NCI-H524 (cell line): Measurements from ENCODE around the gene RIMBP3C.
"Not testable (repeated sequence)": the region's sequence is repeated elsewhere in the genome, so short reads cannot be mapped to it uniquely, and the experiment has no call there.

Experiments
- DNase-seq, 2 experiments: peaks; one replicate each; lab custom pipeline; 2025; lab: John Stamatoyannopoulos, UW

The RIMBP3C gene

DNA sequence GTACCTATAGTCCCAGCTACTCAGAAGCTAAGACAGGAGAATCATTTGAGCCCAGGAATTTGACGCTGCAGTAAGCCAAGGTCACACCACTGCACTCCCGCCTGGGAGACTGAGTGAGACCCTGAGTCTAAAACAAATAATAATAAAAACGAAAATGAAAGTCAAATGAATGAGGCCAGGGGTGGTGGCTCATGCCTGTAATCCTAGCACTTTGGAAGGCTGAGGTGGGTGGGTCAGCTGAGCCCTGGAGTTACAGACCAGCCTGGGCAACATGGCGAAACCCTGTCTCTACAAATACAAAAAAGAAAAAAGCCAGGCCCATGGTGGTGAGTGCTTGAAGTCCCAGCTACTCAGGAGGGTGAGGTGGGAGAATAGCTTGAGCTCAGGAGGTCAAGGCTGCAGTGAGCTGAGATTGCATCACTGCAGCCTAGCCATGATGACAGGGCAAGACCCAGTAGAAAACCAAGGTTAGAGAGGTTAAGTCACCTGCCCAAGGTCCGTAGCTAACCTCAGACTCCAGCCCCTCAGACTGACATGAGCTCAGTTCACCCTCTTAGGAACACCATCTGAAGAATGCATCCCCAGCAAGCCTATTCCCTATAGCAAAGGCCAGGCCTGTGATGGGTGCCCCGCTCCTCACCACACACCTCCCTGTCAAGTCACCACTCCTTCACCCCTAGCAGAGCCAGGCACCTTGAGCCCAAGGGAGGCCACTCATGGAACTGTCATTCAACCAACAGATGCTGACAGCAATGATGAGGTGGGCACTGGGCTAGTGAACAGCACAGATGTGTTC, 24.4 kb downstream of the RIMBP3C start:
- DNase-seq: not testable (repeated sequence)

DNA sequence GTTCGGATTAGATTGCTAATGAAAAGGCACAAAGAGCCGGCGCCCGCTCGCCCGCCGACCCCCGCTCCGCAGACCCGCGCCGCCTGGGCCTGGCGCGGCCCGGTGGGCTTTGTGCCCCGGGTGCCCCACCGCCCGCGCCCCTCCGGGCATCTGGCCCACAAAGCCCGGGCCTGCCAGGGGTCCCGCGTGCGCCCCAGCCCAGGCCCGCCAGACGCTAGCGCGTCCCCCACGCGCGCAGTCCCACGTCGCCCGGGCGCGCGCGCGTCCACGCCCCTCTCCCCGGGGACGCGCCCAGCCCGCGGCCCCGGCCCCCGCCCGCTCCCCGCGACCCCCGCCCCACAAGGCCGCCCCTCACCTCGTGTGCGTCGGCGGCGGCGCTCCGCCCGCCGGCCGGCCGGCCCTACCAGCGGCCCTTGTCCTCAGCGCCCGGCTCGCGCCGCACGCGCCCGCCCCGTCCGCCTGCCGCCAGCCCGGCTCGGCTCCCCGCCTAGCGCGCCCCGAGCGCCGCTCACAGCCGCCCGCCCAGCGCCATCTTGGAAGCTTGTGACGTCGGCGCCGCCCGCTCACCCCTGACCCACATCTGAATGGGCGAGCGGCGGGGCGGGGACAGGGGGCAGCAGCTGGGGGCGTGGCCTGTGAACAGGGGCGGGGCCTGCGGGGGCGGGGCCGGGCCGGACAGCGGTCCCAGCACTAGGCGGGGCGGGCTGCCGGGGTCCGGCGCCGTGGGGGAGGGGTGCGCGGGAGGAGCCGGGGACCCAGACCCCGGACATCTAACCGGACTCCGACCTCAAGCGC, 34.1 kb downstream of the RIMBP3C start:
- DNase-seq: not testable (repeated sequence)

DNA sequence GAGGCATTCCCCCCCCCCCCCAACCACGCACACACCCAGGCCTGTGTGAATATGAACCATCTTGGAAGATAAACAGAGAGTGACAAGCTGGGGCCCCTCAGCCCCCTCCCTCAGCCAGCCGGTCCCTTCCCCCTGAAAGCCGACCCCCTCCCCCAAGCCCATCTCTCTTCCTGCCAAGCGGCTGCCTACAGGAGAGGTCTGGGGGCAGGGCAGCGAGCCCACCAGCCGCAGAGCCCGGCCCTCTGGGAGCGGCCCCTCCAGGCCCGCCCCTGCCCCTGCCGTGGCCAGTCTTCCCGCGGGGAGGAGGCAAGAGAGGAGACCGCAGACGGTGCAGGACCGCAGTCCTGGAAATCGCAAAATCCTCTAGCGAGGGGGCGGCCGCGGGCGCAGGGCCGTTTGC, 34.7 kb downstream of the RIMBP3C start:
- not testable (repeated sequence) for DNase-seq

DNA sequence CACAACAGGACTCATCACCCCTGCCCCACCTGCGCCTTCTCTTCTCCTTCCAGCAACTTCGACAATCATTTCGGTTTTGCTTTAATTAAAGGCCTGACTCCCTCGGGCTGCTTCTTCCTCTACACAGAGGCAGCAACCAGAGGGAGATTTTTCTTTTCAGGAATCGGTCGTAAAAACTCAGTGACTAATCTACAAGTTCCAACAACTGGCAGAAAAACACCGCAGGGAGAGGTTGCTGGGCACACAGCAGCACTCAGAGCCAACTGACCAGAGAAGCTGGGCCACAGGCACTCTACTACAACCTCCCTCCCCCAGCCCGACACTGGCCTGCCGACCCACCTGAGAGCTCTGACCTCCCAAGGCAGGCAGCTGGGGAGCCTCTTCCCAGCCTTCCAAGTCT, 36.0 kb downstream of the RIMBP3C start:
- DNase-seq: not testable (repeated sequence)

DNA sequence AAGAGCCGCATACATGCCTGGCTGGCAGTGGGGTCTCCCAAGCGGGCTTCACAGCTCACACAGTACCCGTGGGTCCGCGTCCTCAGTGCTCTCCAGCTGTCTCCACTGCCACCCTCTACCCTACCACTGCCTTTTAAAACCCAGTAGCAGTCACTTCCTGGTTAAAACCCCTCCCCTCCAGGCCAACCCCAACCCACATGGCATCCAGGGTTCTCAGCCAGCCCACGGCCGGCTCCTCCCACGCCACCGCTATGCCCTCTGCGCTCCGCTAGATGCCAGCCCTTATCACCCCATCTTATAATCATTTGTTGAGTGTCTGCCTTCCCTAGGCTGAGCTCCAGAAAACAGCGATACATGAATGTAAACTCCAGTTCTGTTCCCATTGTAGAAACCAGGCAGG, 37.1 kb downstream of the RIMBP3C start:
- not testable (repeated sequence) for DNase-seq

DNA sequence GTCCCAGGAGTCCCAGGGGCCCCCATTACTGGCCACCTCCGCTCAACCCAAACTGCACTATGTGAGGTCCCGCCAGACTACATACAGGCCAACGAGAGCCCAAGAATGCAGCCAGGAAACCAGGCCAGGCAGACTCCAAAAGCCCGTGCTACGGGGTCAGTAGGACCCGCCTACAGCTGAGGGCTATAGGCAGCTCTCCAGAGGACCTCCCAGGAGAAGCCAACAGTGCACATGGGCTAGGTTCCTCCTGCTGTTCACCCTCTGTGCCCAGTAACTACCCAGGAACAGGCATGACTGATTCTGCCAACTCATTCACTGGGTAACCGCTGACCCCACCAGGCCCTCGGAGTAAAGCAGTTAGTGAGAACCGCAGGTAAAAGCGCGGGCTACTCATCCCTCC, 39.2 kb downstream of the RIMBP3C start:
- DNase-seq: not testable (repeated sequence)

DNA sequence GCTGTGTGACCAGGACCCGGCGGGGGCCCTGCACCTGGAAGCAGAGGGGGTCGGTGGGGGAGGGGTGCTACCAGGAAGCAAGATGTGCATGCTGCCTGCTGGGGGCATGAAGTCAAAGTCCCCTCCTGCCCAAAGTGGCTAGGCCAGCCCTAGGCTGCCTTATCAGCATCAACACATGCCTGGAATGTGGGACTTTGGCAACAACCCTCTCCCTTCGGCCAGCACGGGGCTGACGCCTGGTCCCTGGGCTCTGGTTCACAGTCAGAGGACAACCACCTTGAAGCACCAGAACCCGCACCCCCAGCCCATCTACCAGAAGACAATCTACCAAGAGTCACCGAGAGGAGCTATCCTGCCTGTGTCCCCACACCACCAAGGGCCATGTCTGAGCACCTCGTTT, 40.9 kb downstream of the RIMBP3C start:
- DNase-seq: not testable (repeated sequence)

DNA sequence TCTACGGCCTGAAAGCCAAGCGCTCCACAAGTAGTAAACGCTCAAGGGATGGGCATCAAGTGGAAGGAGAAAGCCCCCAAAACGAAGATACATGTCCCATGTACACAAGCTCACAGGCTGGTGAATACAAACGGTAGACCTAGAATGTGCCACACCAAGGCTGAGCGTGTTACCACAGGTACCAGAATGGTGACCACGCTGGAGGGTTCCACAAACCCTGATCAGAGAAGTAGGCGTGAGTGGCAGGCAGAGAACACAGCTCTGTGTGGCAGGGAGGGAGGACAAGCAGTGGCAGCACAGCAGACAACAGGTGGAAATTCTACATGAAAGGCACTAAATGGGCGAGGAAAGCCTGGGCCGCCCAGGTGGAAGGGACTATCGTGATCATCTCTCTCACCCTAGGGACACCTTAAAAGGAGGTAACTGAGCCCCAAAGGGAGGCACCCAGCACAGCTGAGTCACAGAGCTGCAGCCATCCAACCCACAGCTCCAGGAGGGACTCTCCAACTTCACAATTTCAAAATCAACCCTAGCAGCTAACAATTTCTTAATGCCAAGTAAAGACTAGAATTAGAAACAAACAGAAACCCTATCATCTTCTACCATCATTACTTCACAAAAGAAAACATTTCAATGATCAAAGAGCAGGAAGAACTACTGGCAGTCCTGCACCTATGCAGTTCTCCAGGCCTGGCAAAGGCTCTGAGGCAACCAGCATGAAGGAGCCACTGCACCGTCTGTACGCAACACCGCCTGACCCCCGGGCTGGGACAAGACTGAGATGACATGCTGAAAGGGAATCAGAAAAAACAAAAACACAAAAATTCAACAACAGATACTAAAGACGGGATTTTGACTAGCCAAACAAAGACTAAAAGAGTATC, 51.4 kb downstream of the RIMBP3C start:
- DNase-seq: not testable (repeated sequence)

DNA sequence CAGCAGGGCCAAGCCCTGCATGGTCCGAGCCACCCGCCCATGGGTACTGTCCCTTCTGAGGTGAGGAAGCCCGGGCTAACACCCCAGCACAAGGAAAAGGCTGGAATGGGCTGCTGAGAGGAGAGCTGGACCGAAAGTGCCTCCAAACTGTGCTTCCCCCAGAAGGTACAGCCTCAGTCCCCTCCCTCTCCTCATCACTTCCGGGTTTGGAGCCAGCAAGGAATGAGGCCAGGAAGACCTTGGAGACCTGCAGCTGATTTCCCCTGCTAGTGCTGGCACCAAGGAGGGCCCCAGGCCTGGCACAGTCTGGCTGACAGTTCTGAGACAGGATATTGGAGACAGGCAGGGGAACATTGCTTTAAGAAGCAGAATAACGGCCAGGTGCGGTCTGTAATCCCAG, 52.8 kb downstream of the RIMBP3C start:
- not testable (repeated sequence) for DNase-seq

DNA sequence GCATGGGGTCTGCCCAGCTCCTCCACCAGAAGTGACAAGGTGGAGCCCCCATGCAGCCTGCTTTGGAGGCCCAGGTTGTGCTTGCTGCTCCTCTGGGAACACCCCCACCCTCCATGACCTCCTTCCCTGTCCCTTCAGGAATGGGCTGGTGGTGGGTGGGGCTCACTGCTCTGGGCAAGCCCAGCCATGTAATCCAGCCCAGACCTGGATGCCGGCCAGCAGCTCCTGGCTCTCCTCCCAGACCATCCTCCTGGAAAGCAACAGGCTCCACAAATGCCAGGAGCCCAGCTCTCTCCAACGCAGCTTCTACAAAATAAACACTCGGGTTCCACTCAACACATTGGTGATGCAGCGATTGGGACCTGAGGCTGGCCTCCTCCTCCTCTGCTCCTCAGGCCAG, 53.3 kb downstream of the RIMBP3C start:
- not testable (repeated sequence) for DNase-seq
